Kidney (tissue), 14 donors: ENCODE results near the gene TYMP. TPM values are rescaled to one million over a fixed set of nuclear protein-coding genes. Genes with fewer than 3 reads are reported as not detected.

ENCODE experiments used
- DNase-seq, 5 donors: peaks; one replicate each; pipeline ENCODE4 v3.0.0-alpha.2; 2013 to 2020
- FAIRE-seq: peaks from 2 replicates; lab custom pipeline; 2012; peaks lifted over from hg19 to GRCh38; lab: Jason Lieb, UNC
- H3K27ac ChIP-seq, 2 donors: one replicate each; pipeline ENCODE4 v1.7.0; 2013; ENCODE audit warnings: low read depth in 2 of 2, low read length in 2 of 2, inconsistent platforms in 1 of 2
- H3K27me3 ChIP-seq: one replicate; pipeline ENCODE4 v1.7.1; 2013; ENCODE audit warnings: low read length, inconsistent platforms; ENCODE audit not compliant: control insufficient read depth, insufficient read depth
- H3K36me3 ChIP-seq, 3 donors: one replicate each; pipeline versions ENCODE4 v1.7.0 to v1.7.1; 2013; ENCODE audit warnings: low read length in 3 of 3, control low read depth in 1 of 3, inconsistent platforms in 1 of 3; ENCODE audit not compliant: insufficient read depth in 3 of 3, control insufficient read depth in 2 of 3
- H3K4me1 ChIP-seq, 3 donors: one replicate each; pipeline versions ENCODE4 v1.7.0 to v1.7.1; 2013; ENCODE audit warnings: low read length in 3 of 3, inconsistent platforms in 1 of 3, low read depth in 1 of 3; ENCODE audit not compliant: control insufficient read depth in 2 of 3, insufficient read depth in 2 of 3
- H3K4me3 ChIP-seq, 3 donors: one replicate each; pipeline versions ENCODE4 v1.7.0 to v1.8.1; 2013; ENCODE audit warnings: low read length in 3 of 3, control low read depth in 1 of 3, inconsistent platforms in 1 of 3
- H3K9ac ChIP-seq, 3 donors: one replicate each; pipeline versions ENCODE4 v1.7.0 to v1.7.1; 2013; ENCODE audit warnings: low read length in 3 of 3, control low read depth in 1 of 3, inconsistent platforms in 1 of 3
- H3K9me3 ChIP-seq, 3 donors: one replicate each; pipeline versions ENCODE4 v1.7.0 to v1.7.1; 2013; ENCODE audit warnings: low read length in 3 of 3, control low read depth in 1 of 3, inconsistent platforms in 1 of 3; ENCODE audit not compliant: control insufficient read depth in 2 of 3, insufficient read depth in 1 of 3
- intact Hi-C: fragments of 100-400 bp; cut with DNase I; formaldehyde crosslinking; loops from one replicate; pipeline ENCODE4 v1.11.1; 2022
- polyA plus RNA-seq: library from polyadenylated mRNA; stranded (reverse); fragments of 350-450 nt; fragmentation: Illumina TruSeq; extraction: RNeasy Lipid Tissue Mini Kit (QIAGEN cat#74804); gene quantifications from one replicate; pipeline ENCODE4 v1.2.3, GENCODE V29; 2014; ENCODE audit warnings: low read depth, low replicate concordance; ENCODE audit not compliant: insufficient read depth
- total RNA-seq: library from RNA; stranded (reverse); fragmentation: NEBNext Ultra II Directional; extraction: Animal tissue kit (Norgen Biotek cat#: 25700); gene quantifications from one replicate; pipeline ENCODE4 v1.2.1, GENCODE V29; 2021
- TF ChIP-seq, protein P1 (sequence below): IDR thresholded peaks from 3 replicates; pipeline ENCODE4 v1.5.1; 2012; ENCODE audit warnings: mild to moderate bottlenecking, moderate library complexity, borderline replicate concordance; ENCODE audit not compliant: insufficient read depth; ENCODE audit errors: extremely low read depth
- donor health status: control.
- donor health status: control.
- donor health status: control.
- donor health status: control.
- donor health status: control.
- donor health status: DM: yes; HTN: yes; CAD: no.
- donor health status: Normal renal cell carcinoma (clear cell type).

Gene TYMP
- total and polyA plus RNA-seq, 2 donors from 2014 or later = 22.2 to 163 TPM

DNA sequence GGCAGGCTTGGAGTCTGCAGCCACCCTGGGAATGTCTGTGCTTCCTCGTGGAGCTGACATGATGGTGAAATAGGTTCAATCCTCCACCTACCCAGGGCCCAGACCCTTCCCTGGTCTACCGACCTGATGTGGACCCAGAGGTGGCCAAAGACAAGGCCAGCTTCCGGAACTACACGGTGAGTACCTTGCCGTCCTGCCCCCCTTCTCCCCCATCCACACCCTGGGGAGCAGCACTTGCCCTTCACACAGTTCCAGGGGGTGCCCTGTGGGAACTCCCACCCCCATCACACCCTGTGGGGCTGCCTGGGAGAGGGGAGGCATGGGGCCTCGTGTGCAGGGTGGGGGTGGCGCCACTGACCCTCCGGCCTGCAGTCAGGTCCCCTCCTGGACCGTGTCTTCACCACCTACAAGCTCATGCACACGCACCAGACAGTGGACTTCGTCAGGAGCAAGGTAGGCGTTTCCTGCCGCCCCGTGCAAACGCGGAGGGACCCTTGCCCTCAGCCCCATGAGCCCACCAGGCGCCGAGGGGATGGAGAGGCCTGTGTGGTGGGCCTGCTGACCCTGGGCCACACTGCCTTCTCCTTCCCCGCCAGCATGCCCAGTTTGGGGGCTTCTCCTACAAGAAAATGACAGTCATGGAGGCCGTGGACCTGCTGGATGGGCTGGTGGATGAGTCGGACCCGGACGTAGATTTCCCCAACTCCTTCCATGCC lies 42.4 kb downstream of the TYMP start:
- DNase-seq = no peak
- peak overlapping the region in 1 of 2 donors; percentile 18 for H3K27ac ChIP-seq
- FAIRE-seq = no peak
- intact Hi-C loops = no loop called here
- peak overlapping the region in 2 of 3 donors; percentile 69 to 75 for H3K4me3 ChIP-seq
- TF ChIP-seq, protein P1, sequence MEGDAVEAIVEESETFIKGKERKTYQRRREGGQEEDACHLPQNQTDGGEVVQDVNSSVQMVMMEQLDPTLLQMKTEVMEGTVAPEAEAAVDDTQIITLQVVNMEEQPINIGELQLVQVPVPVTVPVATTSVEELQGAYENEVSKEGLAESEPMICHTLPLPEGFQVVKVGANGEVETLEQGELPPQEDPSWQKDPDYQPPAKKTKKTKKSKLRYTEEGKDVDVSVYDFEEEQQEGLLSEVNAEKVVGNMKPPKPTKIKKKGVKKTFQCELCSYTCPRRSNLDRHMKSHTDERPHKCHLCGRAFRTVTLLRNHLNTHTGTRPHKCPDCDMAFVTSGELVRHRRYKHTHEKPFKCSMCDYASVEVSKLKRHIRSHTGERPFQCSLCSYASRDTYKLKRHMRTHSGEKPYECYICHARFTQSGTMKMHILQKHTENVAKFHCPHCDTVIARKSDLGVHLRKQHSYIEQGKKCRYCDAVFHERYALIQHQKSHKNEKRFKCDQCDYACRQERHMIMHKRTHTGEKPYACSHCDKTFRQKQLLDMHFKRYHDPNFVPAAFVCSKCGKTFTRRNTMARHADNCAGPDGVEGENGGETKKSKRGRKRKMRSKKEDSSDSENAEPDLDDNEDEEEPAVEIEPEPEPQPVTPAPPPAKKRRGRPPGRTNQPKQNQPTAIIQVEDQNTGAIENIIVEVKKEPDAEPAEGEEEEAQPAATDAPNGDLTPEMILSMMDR = no peak
- peaks cover 0 to 4% (median 0%) of the 10 kb centered on the region in 3 donors for H3K36me3 ChIP-seq
- no peaks in the 10 kb centered on the region for H3K9me3 ChIP-seq
- H3K9ac ChIP-seq = peak overlapping the region in 1 of 3 donors; percentile 51
- no peaks in the 10 kb centered on the region for H3K27me3 ChIP-seq
- H3K4me1 ChIP-seq = peaks cover 0 to 13% (median 0%) of the 10 kb centered on the region in 3 donors

DNA sequence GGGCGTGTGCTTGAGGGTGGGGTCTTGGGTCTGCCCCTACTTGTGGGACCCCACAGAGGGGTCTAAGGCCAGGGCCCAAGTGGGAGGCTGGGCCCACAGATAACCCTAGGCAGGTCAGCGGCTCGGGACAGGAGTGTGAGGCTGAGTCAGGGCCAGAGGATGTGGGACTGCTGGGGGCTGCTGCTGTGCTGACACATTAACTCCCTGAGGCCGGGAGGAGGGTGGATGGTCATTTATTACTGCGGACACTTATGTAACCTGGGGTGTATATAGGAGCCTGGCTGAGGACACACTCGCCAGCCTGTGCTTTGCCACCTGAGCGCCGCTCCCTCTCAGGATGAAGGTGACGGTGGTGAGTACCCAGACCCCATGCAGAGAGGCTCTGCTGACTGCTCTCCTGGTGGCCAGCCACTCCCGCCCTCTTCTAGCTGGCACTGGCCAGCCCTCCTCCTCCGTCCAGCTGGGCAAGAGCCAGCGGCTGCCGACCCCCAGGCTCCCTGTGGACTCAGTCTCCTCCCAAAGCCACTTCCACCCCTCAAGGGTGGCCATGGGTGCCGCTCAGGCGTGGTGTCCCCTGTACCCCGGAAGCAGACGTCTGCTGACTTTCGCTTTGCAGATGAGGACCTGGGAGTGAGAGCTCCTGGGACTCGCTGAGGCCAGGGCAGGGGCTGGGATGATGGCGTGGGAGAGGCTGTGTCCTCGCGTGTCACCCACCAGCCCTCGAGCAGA lies 43.1 kb downstream of the TYMP start, which contains the start of gene MIOX:
Gene MIOX (plus strand): TSS at position 299 of the 729 bp plus-strand sequence. CDS start 39 bp downstream, at position 338.
- TF ChIP-seq, protein P1 = no peak
- intact Hi-C loops = no loop called here
- peaks cover 0 to 13% (median 0%) of the 10 kb centered on the region in 3 donors for H3K4me1 ChIP-seq
- DNase-seq = peak in 1 of 5 donors; percentile 73
- peak within 1 kb of the TSS in 2 of 3 donors; percentile 16 to 51 for H3K9ac ChIP-seq
- peak within 1 kb of the TSS in 2 of 3 donors; percentile 69 to 75 for H3K4me3 ChIP-seq
- H3K27me3 ChIP-seq = no peaks in the 10 kb centered on the region
- H3K36me3 ChIP-seq = peaks cover 0 to 4% (median 0%) of the 10 kb centered on the region in 3 donors
- H3K27ac ChIP-seq = peak within 1 kb of the TSS; percentile 37 to 51
- no peaks in the 10 kb centered on the region for H3K9me3 ChIP-seq
- FAIRE-seq = no peak

DNA sequence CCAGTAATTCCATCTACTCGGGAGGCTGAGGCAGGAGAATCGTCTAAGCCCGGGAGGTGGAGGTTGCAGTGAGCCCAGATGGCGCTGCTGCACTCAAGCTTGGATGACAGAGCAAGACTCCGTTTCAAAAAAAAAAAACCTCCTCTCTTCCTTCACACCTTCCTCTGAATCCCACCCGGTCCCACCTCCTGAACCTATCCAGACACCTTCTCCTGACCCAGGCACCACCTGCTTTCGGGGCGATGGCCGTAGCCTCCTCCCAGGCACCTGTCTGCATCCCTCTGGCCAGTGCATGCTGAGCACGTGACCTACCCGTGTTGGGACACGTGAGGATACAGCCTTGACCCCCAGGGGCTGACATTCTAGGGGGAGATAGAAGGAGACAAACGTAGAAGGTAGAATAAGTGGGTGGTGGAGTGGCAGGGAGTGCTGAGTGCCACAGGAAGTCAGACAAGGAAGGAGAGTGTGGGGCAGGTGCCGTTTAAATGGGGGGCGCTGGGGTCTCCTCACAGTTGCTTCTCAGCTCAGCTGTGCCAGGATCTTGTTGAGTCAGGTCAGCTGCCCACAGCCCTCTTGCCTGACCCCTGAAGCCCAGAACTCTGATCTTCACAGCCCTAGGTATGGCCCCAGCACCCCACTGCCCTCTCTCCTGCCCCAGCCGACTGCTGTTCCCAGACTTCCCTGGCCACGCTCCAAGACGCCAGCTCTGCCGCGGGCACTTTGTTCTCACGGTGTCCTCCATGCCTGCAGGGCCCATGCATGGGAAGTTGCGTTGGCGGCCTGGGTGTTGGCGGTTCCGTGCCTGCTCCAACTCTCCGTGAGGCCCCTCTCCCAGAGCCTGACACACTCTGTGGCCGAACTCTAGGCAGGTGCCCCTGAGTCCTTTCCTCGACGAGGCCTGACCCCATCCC lies 44.3 kb downstream of the TYMP start:
- TF ChIP-seq, protein P1 = no peak
- Histone ChIP-seq H3K27ac (peak overlapping the region; percentile 27 to 33), H3K4me1 (peaks cover 0 to 10% (median 0%) of the 10 kb centered on the region in 3 donors), H3K9ac (no peak overlapping the region), H3K27me3 (peaks cover under 1% of the 10 kb centered on the region), H3K9me3 (no peaks in the 10 kb centered on the region), H3K36me3 (peaks cover 0 to 4% (median 0%) of the 10 kb centered on the region in 3 donors), H3K4me3 (peak overlapping the region in 1 of 3 donors; percentile 75)
- FAIRE-seq (no peak), DNase-seq (peak in 1 of 5 donors; percentile 80)
- intact Hi-C loops = no loop called here
